GM23248 (cell line): ENCODE data around the gene CDKN2A.

Source experiments
- EZH2 ChIP-seq: fragments of 200-600 bp; sonication (generic); IDR thresholded peaks from 2 replicates; pipeline ENCODE4 v1.6.1; 2018; ENCODE audit warnings: antibody characterized with exemption, mild to moderate bottlenecking; ENCODE audit not compliant: insufficient read depth, poor library complexity, severe bottlenecking
- EZH2phosphoT487 ChIP-seq: fragments of 200-600 bp; sonication (generic); IDR thresholded peaks from 2 replicates; pipeline ENCODE4 v1.6.1; 2018; ENCODE audit warnings: antibody characterized with exemption, moderate library complexity, mild to moderate bottlenecking, low read depth; ENCODE audit not compliant: insufficient read depth

- no peak for TF ChIP-seq EZH2
- no peak for TF ChIP-seq EZH2phosphoT487
Observed at GRCh38 chr9:21983561-21983935, 10.6 kb downstream of the CDKN2A start.
